IMR-90 (cell line): ENCODE results near the gene C11orf86.

Experiments used
- BHLHE40 ChIP-seq: fragments of 150-350 bp; IDR thresholded peaks from 2 replicates; pipeline ENCODE4 v1.6.1; 2016; ENCODE audit warnings: mild to moderate bottlenecking, low read depth, low read length
- CEBPB ChIP-seq: IDR thresholded peaks from 2 replicates; pipeline ENCODE4 v1.6.1; 2012; ENCODE audit warnings: low read depth, low read length, improper control_type of control experiment
- CHD1 ChIP-seq: IDR thresholded peaks from 2 replicates; pipeline ENCODE4 v1.6.1; 2012; ENCODE audit warnings: low read depth, low read length, improper control_type of control experiment
- CTCF ChIP-seq: conservative IDR thresholded peaks from 2 replicates; pipeline ENCODE4 v1.5.1; 2012; ENCODE audit warnings: mild to moderate bottlenecking, low read depth, low read length, improper control_type of control experiment
- ELK1 ChIP-seq: fragments of 150-350 bp; IDR thresholded peaks from 2 replicates; pipeline ENCODE4 v1.6.1; 2016; ENCODE audit warnings: low read depth, mild to moderate bottlenecking, low read length, moderate library complexity, borderline replicate concordance
- FOS ChIP-seq: fragments of 150-350 bp; IDR thresholded peaks from 2 replicates; pipeline ENCODE4 v1.6.1; 2016; ENCODE audit warnings: low read depth, low read length
- MAFK ChIP-seq: IDR thresholded peaks from 2 replicates; pipeline ENCODE4 v1.6.1; 2012; ENCODE audit warnings: low read depth, low read length, improper control_type of control experiment
- MXI1 ChIP-seq: IDR thresholded peaks from 2 replicates; pipeline ENCODE4 v1.6.1; 2012; ENCODE audit warnings: low read depth, mild to moderate bottlenecking, low read length, moderate library complexity, borderline replicate concordance
- NFE2L2 ChIP-seq: fragments of 150-350 bp; IDR thresholded peaks from 2 replicates; pipeline ENCODE4 v1.6.1; 2016; ENCODE audit warnings: low read depth, mild to moderate bottlenecking, low read length
- RAD21 ChIP-seq: IDR thresholded peaks from 2 replicates; pipeline ENCODE4 v1.6.1; 2012; ENCODE audit warnings: low read length, improper control_type of control experiment
- RCOR1 ChIP-seq: IDR thresholded peaks from 2 replicates; pipeline ENCODE4 v1.6.1; 2012; ENCODE audit warnings: mild to moderate bottlenecking, low read length, improper control_type of control experiment; ENCODE audit not compliant: insufficient replicate concordance
- RFX5 ChIP-seq: IDR thresholded peaks from 2 replicates; pipeline ENCODE4 v1.8.0; 2012; ENCODE audit warnings: low read depth, mild to moderate bottlenecking, low read length, moderate library complexity
- SMC3 ChIP-seq: fragments of 150-350 bp; IDR thresholded peaks from 2 replicates; pipeline ENCODE4 v1.6.1; 2016; ENCODE audit warnings: low read depth, mild to moderate bottlenecking, antibody characterized with exemption, low read length, moderate library complexity
- USF2 ChIP-seq: fragments of 150-350 bp; IDR thresholded peaks from 2 replicates; pipeline ENCODE4 v1.6.1; 2017; ENCODE audit warnings: mild to moderate bottlenecking, antibody characterized with exemption, low read length, low read depth

GRCh38 chr11:66957971-66958231, 17.2 kb upstream of the C11orf86 start:
- TF ChIP-seq CTCF (no peak), CHD1 (no peak), NFE2L2 (no peak), ELK1 (no peak), BHLHE40 (no peak), MXI1 (no peak), FOS (no peak), RCOR1 (no peak), SMC3 (no peak), USF2 (no peak), RFX5 (no peak), CEBPB (no peak), RAD21 (no peak), MAFK (no peak)
